Mononuclear cell (primary cell): ENCODE measurements around the gene SGIP1. TPM values are rescaled to one million over a fixed set of nuclear protein-coding genes. Genes with fewer than 3 reads are reported as not detected.
"Not testable (repeated sequence)": the region's sequence is repeated elsewhere in the genome, so short reads cannot be mapped to it uniquely, and the experiment has no call there.

Experiments used
- H3K27me3 ChIP-seq: 2 replicates; pipeline ENCODE4 v1.6.0; 2011; ENCODE audit warnings: low read length, control low read depth; ENCODE audit not compliant: insufficient read depth
- H3K4me1 ChIP-seq: 2 replicates; pipeline ENCODE4 v1.5.1; 2011; ENCODE audit warnings: mild to moderate bottlenecking, low read length, control low read depth; ENCODE audit not compliant: insufficient read depth
- H3K4me3 ChIP-seq: 2 replicates; pipeline ENCODE4 v1.5.1; 2011; ENCODE audit warnings: mild to moderate bottlenecking, low read length, moderate library complexity
- H3K9me3 ChIP-seq: 2 replicates; pipeline ENCODE4 v1.5.1; 2011; ENCODE audit warnings: low read depth, mild to moderate bottlenecking, control low read depth, low read length
- total RNA-seq: library from RNA; depleted of rRNA; stranded (reverse); fragments of >200 nt; gene quantifications from one replicate; pipeline ENCODE4 v1.2.3, GENCODE V29; 2012

Gene SGIP1
- total RNA-seq, 1 donor = 0.10 TPM

DNA sequence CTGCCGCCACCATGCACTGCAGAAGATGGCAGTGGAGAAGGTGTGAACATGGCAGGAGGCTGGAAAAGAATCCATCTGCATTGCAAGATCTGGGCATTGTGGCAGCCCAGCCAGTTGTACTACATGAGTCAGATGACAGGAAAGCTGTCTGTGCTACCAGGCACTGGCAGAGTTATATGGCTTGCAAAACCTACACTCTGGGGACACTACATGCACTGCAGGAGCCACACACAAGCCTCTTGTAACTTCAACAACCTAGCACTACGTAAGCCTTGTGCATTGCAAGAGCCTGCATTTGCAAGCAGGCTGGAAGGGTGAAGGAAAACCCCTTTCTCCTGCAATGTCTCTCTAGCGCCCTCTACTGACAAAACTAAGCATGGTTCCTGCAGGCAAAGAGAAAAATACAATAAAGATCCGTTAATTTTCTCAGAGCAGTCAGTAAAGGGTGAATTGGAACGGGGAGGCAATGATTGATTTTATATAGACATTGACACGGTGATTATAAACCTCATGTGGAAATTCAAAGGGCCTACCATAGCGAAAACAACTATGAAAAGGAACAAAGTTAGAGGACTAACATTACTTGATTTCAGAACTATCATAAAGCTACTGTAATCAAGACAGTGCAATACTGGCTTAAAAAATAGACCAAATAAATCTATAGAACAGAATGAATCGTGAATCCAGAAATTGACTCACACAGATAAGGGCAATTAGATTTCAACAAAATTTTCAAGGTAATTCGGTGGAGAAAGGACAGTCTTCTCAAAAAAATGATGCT lies 192.1 kb downstream of the SGIP1 start:
- H3K4me1 ChIP-seq = peaks cover 16% of the 10 kb centered on the region
- no peaks in the 10 kb centered on the region for H3K9me3 ChIP-seq
- no peak overlapping the region for H3K4me3 ChIP-seq
- H3K27me3 ChIP-seq = no peaks in the 10 kb centered on the region

DNA sequence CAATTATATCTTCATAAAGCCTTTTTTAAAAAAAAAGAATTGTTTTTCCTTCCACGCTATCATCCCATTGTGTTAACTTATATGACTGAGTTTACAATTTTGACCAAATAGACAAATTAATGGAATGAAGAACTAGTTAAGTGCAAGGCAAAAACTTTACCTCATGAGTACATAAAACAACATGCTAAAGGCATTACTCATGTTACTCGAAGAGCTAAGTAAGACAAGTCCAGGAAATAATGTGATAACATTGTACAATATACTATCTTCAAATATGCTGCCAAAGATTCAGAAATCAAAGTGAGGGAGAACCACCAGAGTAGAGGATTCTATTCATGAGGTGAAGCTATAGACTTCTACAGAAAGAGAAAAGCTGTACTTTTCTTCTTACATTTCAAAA lies 194.1 kb downstream of the SGIP1 start:
- Histone ChIP-seq H3K9me3 (no peaks in the 10 kb centered on the region), H3K4me3 (no peak overlapping the region), H3K27me3 (no peaks in the 10 kb centered on the region), H3K4me1 (peaks cover 22% of the 10 kb centered on the region)

DNA sequence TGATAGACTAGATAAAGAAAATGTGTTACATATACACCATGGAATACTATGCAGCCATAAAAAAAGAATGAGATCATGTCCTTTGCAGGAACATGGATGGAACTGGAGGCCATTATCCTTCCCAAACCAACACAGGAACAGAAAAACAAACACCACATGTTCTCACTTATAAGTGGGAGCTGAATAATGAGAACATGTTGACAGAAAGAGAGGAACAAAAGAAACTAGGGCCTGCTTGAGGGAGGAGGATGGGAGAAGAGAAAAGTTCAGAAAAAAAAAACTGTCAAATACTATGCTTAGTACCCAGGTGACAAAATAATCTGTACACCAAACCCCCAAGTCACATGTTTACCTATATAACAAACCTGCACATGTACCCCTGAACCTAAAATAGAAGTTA lies 194.8 kb downstream of the SGIP1 start:
- H3K27me3 ChIP-seq, H3K4me3 ChIP-seq, H3K9me3 ChIP-seq: not testable (repeated sequence)
- peaks cover 24% of the 10 kb centered on the region for H3K4me1 ChIP-seq

DNA sequence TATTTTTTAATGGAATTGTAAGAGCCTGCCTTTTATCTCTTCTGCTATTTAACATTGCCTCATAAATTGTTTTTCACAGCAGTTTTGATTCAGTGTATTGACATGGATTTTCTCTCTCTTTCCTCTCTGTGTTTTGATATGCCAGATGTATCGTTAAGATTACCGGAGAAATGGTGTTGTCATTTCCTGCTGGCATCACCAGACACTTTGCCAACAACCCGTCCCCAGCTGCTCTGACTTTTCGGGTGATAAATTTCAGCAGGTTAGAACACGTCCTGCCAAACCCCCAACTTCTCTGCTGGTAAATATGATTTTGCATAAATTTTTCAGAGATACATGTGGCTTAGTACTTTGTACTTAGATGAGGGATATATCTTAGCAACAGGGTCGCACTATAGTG lies 195.2 kb downstream of the SGIP1 start:
- H3K4me1 ChIP-seq = peaks cover 24% of the 10 kb centered on the region
- H3K9me3 ChIP-seq = no peaks in the 10 kb centered on the region
- H3K27me3 ChIP-seq = no peaks in the 10 kb centered on the region
- no peak overlapping the region for H3K4me3 ChIP-seq

DNA sequence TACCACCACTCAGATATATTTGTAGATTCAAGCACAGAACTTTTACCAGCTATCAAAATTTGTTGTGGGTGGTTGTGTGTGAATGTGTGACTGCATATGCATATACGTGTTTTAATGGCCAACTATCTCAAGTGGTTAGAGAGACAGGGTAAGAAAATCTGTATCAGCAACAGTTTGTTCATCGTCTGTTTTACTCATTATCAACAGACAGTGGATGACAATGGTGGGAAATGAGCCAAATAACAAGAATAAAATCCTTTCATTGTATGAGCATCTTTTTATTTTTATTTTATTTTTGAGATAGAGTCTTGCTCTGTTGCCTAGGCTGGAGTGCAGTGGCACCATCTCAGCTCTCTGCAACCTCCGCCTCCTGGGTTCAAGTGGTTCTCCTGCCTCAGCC lies 195.6 kb downstream of the SGIP1 start:
- H3K27me3 ChIP-seq = no peaks in the 10 kb centered on the region
- no peaks in the 10 kb centered on the region for H3K9me3 ChIP-seq
- no peak overlapping the region for H3K4me3 ChIP-seq
- H3K4me1 ChIP-seq = peaks cover 24% of the 10 kb centered on the region

DNA sequence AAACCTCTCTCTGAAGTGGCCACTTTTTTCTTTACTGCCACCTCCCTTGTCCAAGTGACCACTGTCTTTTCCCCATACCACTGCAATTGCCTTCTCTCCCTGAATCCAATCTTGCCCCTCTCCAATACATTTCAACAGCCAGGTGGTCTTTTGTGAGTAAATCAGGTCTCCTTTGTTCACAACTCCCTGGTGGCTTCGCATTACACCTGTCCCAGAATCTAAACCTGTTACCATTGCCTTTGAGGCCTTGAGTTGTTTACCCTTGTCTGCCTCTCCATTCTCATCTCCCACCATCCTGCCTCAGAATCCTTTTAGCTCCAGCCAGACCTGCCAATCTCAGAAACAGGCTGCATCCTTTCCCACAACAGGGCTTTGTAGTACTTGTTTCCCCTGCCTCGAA lies 196.5 kb downstream of the SGIP1 start:
- Histone ChIP-seq H3K4me3 (no peak overlapping the region), H3K27me3 (no peaks in the 10 kb centered on the region), H3K9me3 (no peaks in the 10 kb centered on the region), H3K4me1 (peaks cover 24% of the 10 kb centered on the region)

DNA sequence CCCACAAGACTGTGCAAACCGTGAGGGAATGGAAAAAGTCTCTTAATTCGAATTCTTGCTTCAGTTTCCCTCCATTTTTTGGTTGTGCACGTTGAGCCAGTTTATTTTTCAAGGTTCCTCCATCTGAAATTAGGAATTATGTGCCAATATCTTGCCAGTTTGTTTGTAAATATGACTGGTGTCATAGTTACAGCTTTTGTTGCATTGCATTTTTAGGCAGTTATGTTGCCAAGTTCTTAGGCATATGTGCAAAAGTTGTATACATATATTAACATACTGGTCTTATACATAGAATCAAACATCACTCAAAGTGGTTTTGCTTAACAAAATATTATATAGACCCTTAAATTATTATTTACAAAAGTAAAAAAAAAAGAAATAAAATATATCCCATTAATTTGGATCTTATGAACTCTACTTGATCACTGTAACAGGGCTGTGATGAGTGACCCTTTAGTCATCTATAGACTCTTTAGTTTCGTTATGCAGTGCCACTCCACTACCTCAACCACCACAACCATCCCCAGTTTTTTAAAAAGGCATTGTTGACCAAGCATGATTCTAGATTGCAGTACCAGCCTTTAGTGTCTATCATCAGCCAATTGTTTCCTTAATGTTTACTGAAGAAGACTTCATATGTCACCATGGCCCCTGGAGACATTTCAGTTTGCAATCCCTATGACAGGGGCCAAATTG lies 197.4 kb downstream of the SGIP1 start:
- Histone ChIP-seq H3K4me1 (peaks cover 20% of the 10 kb centered on the region), H3K9me3 (no peaks in the 10 kb centered on the region), H3K4me3 (no peak overlapping the region), H3K27me3 (no peaks in the 10 kb centered on the region)

DNA sequence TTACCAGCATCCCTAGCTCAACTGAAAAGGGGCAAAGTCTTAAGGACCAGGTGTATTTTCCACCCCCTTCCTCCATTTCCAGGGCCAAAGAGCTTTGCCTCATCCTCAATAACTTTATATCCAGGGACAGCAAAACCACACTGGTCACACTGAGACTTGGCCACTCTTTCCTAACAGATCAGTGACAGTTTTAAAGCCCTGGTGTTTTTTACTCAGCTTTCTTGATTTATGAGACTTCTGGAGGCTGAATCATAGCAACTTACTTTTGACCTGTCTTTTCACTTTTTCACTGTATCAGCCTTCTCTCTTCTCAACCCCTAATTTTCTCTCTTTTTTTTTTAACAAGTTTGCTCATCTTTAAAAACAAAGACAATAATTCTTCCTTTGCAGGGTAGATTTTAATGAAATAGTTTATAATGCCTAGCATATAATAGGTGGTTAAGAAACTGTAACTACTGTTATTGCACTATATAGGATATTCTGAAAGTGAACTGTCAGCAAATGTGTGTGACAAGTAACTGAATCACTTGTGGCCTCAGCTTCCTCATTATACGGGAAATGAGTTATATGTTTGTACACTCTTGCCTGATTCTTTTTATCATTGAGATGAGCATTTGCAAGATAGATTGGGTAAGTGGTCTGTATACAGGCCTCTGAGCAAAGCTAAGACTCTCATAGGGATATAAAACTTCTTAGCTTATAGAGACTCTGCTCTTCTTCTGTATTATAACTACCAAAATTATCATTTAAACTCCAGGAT lies 198.6 kb downstream of the SGIP1 start:
- no peaks in the 10 kb centered on the region for H3K9me3 ChIP-seq
- peaks cover 20% of the 10 kb centered on the region for H3K4me1 ChIP-seq
- no peaks in the 10 kb centered on the region for H3K27me3 ChIP-seq
- H3K4me3 ChIP-seq = no peak overlapping the region

DNA sequence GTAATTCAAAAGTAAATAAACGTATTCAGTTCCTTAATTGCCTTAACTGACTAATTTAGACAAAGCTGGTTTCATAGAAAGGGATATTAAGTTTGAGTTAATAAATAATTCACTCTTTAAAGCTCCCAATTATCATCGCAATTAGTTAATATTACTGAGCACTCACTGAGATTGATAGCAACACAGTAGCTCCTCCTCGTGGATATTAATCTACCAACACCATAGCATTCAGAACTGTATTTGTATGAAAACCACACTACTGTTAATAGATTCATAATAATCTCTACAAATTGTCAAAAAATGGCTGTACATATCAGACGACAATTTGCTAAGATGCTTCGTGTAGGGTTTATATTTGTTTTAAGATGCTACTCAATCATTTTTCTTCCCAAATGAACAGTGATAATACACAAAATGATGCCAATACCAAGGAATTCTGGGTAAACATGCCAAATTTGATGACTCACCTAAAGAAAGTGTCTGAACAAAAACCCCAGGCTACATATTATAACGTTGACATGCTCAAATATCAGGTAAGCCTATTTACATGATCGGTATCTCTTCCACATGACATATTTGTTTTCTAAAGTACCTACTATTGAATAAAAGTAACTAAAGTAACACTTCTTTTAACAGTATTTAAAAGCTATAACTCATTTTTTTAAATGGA lies 199.5 kb downstream of the SGIP1 start:
- Histone ChIP-seq H3K9me3 (no peaks in the 10 kb centered on the region), H3K4me3 (no peak overlapping the region), H3K4me1 (peaks cover 20% of the 10 kb centered on the region), H3K27me3 (no peaks in the 10 kb centered on the region)

DNA sequence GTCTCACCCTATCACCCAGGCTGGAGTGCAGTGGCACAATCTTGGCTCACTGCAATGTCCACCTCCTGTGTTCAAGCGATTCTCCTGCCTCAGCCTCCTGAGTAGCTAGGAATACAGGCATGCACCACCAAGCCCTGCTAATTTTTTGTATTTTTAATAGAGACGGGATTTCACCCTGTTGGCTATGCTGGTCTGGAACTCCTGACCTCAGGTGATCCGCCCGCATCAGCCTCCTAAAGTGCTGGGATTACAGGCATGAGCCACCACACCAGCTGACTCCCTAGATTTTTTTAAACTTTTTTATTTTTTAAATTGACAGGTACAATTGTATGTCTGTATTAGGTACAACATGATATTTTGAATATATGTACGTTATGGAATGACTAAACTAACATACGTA lies 200.6 kb downstream of the SGIP1 start:
- not testable (repeated sequence) for H3K4me3 ChIP-seq, H3K9me3 ChIP-seq, H3K27me3 ChIP-seq
- H3K4me1 ChIP-seq = peaks cover 18% of the 10 kb centered on the region

DNA sequence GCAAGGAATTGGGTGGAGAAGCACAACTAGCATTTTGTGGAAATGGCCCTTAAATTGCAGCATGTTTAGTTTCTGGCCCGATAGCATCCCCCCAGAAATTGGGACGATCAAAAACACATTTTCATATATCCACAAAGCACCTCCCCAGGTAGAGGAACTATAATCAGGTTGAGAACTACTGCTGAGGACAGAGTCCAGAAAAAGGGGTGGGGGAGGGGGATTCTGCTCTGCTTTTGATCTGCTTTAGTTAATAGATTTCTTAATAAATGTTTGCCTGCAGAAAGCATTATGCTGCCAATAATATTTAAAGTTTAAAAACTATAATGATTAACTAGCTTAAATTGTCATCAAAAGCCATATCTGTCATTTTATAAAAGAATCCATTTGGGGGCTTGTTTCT lies 203.9 kb downstream of the SGIP1 start:
- Histone ChIP-seq H3K4me3 (no peak overlapping the region), H3K4me1 (peaks cover 12% of the 10 kb centered on the region), H3K9me3 (no peaks in the 10 kb centered on the region), H3K27me3 (no peaks in the 10 kb centered on the region)

DNA sequence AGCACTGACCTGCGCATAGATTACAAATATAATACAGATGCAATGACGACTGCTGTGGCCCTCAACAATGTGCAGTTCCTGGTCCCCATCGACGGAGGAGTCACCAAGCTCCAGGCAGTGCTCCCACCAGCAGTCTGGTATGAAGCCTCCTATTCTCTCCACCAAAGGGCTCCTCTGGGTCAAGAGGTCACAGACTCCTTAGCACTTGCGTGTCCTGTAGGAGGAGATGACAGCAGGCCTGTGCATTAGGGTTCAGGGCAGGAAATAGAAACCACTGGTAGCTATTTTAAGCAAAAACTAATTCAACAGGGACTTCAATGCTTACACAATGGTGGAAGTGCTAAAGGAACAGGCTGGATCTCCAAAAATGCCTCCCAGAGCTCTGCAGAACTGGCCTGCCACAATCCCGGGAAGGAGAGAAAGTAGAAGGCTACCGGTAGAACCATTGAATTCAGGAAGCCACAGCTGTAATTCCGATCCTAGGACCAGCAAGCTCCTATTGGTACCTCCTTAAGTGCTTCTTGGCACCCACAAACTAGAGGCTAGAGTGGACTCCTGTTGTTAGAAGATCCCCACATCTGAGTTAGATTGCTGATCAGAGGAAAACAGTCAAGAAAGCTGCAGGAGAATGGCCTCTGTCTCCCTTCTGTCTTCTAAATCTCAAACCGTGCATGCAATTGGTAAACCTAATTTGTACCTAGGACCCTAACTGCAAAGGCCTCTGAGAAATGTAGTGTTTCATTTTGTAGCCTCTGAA lies 205.6 kb downstream of the SGIP1 start:
- Histone ChIP-seq H3K27me3 (no peaks in the 10 kb centered on the region), H3K4me3 (no peak overlapping the region), H3K9me3 (no peaks in the 10 kb centered on the region), H3K4me1 (peaks cover 9% of the 10 kb centered on the region)

DNA sequence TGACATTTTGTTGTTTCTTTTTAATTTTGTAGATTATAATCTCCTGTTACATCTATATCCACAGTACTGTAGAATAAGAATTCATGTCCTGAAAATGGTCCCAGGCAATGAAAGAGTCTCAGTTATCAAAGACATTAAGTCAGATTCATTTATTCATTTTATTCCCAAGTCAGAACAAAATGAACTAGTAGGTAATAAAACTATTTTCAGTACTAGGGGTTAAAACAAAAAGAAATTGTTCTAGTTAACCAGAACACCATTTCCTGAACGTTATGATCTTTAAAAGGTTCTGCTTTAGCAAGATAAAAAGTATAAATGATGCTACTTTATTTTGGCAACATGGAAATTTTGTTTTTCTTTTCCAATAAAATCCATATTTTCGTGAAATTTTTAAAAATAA lies 211.5 kb downstream of the SGIP1 start:
- Histone ChIP-seq H3K9me3 (no peaks in the 10 kb centered on the region), H3K4me1 (no peaks in the 10 kb centered on the region), H3K27me3 (peaks cover 5% of the 10 kb centered on the region)

DNA sequence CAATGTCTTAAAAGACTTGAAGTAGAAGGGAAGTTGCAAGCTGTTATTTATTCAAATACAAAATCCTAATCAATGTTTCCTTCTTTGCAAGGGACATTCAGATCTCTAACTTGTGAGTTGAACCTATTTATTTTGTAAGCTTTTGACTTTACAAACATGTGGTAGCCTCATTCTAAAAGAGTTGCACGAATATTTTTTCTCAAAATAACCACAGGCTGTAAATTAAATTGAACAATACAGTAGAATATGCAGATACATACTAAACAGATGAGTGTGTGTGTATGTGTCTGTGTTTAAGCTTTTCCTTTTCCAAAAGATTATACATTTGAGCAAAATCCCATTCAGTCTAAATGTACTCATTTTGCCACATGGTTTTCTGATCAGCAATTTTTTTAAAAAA lies 213.5 kb downstream of the SGIP1 start:
- Histone ChIP-seq H3K27me3 (peaks cover 16% of the 10 kb centered on the region), H3K4me3 (no peak overlapping the region), H3K4me1 (peaks cover 14% of the 10 kb centered on the region), H3K9me3 (no peaks in the 10 kb centered on the region)

More for the DNA sequence above, 211.5 kb downstream of the SGIP1 start:
- no peak overlapping the region for H3K4me3 ChIP-seq
